Measurements from ENCODE around the gene GUCY1A1.
A peak's percentile ranks its signal among the peaks of the same experiment; 100 is the strongest.

GUCY1A1 gene

DNA sequence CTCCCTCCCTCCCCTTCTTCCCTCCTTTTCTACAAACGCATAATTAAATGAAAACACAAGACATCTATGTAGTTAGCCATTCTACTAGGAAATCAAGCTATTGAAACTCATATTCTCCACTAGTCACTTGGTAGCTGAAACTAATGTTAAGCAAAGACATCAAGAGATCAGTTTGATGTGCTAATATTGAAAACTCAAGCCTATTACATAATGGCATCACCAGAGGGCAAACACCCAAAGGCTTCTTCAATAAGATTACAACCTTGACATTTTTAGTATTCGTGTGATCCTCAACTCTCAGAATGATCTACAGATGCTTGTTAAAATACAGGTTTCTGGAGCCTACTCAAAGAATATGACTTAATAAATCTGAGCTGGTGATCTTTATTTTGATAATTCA, 6.2 kb upstream of the GUCY1A1 start:
- Histone ChIP-seq H3K27me3 (replicated peaks; ENCODE audit: control insufficient read depth, insufficient read depth, low read length) (peaks cover 3% of the 10 kb centered on the region), H3K4me1 (ENCODE audit: control insufficient read depth, insufficient read depth, low read length) (no peaks in the 10 kb centered on the region), H3K9me3 (ENCODE audit: control insufficient read depth, low read length) (peaks cover 17% of the 10 kb centered on the region)

DNA sequence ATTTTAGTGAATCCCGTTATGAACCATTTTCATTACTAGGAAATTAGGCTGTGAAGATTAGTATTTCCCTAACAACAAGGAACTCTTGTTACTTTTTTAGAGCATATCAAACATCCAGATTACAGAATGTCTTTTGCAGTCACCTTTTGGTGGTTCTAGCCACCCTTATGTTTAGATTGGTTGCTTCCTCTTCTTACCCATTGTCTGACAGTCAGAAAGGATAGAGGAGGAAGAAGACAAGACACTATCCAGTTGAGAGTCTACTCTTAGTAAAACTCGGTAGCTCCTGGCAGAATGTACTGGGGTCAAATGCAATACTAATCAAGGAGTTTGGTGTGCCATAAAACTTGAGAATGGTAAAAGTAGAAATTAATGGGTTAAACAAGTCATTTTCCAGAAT, 1.6 kb upstream of the GUCY1A1 start:
- no peak overlapping the region for H3K9ac ChIP-seq (ENCODE audit: low read length)
- H3K4me3 ChIP-seq (ENCODE audit: low read length), result no peak overlapping the region
- peaks cover 13% of the 10 kb centered on the region for H3K27me3 ChIP-seq (replicated peaks; ENCODE audit: control insufficient read depth, insufficient read depth, low read length)
- no peaks in the 10 kb centered on the region for H3K36me3 ChIP-seq (ENCODE audit: control insufficient read depth, insufficient read depth, low read length, severe bottlenecking)
- no peaks in the 10 kb centered on the region for H3K9me3 ChIP-seq (ENCODE audit: control insufficient read depth, low read length)
- no peak for DNase-seq (ENCODE audit: low read depth)
- peaks cover 14% of the 10 kb centered on the region for H3K4me1 ChIP-seq (ENCODE audit: control insufficient read depth, insufficient read depth, low read length)

More for the DNA sequence above, 6.2 kb upstream of the GUCY1A1 start:
- Histone ChIP-seq H3K9ac (ENCODE audit: low read length) (no peak overlapping the region), H3K4me3 (ENCODE audit: low read length) (no peak overlapping the region), H3K36me3 (ENCODE audit: control insufficient read depth, insufficient read depth, low read length, severe bottlenecking) (no peaks in the 10 kb centered on the region)
- no peak for DNase-seq (ENCODE audit: low read depth)

DNA sequence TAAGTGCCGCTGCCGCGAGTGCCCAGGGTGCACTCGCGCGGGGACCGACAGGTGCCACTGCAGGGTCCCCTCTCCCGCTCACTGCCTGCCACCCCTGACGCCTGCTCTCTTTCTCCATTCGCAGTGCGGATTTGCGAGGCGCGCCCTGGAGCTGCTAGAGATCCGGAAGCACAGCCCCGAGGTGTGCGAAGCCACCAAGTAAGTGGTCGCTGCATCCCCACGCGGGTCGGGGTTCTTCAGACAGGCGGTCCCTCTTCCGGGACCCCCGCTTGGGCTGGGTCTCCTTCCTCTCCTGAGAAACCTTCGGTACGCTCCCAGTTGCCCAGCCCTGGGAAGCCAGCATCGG, 547 bp downstream of the GUCY1A1 start:
- Histone ChIP-seq H3K36me3 (ENCODE audit: control insufficient read depth, insufficient read depth, low read length, severe bottlenecking) (no peaks in the 10 kb centered on the region), H3K9me3 (ENCODE audit: control insufficient read depth, low read length) (no peaks in the 10 kb centered on the region), H3K4me3 (ENCODE audit: low read length) (peak overlapping the region; percentile 83), H3K9ac (ENCODE audit: low read length) (peak overlapping the region; percentile 15), H3K4me1 (ENCODE audit: control insufficient read depth, insufficient read depth, low read length) (peaks cover 14% of the 10 kb centered on the region), H3K27me3 (replicated peaks; ENCODE audit: control insufficient read depth, insufficient read depth, low read length) (peaks cover 13% of the 10 kb centered on the region)
- peak; percentile 45 for DNase-seq (ENCODE audit: low read depth)

DNA sequence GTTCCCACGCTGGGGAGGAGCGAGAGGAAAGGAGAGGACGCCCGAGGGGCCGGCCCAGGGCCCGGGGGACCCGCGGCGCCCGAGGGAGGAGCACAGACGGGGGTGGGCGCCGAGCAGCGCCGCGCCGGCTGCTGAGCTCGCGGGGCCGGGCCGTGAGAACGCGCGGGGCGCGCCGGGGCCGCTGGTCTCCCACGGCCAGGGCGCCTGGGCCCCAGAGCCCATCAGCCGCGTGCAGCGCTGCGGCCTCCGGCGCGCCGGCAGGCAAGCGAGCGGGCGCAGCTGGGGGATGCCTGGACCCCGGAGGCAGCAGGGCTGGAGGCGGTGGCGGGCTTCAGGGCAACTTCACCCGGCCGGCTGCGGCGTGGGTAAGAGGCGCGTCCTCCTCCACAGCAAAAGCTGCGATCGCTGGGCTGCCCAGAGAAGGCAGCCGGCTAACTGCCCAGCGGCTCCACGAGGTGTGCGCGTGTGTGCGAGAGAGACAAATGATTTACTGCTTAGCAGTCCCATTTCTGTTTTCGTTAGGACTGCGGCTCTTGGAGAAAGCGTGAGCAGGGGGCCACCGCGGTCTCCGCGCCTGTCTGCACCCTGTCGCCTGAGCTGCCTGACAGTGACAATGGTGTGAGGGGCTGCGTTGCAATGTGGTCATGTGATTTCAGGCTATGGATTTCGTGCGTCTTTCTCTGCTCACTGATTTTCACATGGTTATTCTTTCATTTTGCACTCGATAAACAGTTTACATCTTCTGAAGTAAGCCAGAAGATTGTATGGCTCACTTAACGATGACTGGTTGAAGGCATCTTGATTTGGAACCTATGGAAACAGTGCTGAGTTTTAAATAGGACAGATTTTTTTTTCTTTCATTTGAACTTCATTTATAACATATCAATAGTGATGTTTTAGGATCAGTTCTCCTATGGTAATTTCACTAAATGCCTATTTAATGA, 1.2 kb downstream of the GUCY1A1 start:
- H3K27me3 ChIP-seq (replicated peaks; ENCODE audit: control insufficient read depth, insufficient read depth, low read length), result peaks cover 13% of the 10 kb centered on the region
- peak overlapping the region; percentile 83 for H3K4me3 ChIP-seq (ENCODE audit: low read length)
- DNase-seq (ENCODE audit: low read depth), result peak; percentile 68

DNA sequence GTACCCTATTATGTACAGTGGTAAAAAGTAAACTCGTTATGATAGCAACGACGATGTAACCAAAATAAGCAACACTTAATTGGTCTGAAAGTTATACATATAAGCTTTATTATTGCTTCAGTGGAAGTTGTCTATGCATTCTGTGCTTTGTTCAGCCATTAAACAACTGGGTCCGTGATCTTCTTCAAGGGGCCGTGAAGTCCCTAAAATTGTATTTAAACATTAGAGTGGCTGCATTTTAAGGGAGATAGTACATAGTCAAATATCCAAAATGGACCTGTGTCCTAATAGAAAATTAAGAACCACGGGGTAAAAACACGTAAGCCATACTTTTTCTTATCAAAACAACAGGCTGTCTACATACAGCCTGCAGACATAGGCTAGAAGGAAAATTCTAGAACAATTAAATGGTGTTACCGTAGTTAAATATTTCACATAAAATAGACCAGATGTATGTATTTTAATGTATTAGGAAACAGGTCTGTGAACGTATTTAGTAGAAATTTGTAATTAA, 2.1 kb downstream of the GUCY1A1 start:
- Histone ChIP-seq H3K27me3 (replicated peaks; ENCODE audit: control insufficient read depth, insufficient read depth, low read length) (peaks cover 13% of the 10 kb centered on the region), H3K4me3 (ENCODE audit: low read length) (no peak overlapping the region), H3K36me3 (ENCODE audit: control insufficient read depth, insufficient read depth, low read length, severe bottlenecking) (no peaks in the 10 kb centered on the region), H3K9ac (ENCODE audit: low read length) (no peak overlapping the region), H3K4me1 (ENCODE audit: control insufficient read depth, insufficient read depth, low read length) (peaks cover 14% of the 10 kb centered on the region), H3K9me3 (ENCODE audit: control insufficient read depth, low read length) (no peaks in the 10 kb centered on the region)
- no peak for DNase-seq (ENCODE audit: low read depth)

More for the DNA sequence above, 1.2 kb downstream of the GUCY1A1 start:
- peak overlapping the region; percentile 55 for H3K9ac ChIP-seq (ENCODE audit: low read length)
- peaks cover 14% of the 10 kb centered on the region for H3K4me1 ChIP-seq (ENCODE audit: control insufficient read depth, insufficient read depth, low read length)
- H3K36me3 ChIP-seq (ENCODE audit: control insufficient read depth, insufficient read depth, low read length, severe bottlenecking), result no peaks in the 10 kb centered on the region
- H3K9me3 ChIP-seq (ENCODE audit: control insufficient read depth, low read length), result no peaks in the 10 kb centered on the region

DNA sequence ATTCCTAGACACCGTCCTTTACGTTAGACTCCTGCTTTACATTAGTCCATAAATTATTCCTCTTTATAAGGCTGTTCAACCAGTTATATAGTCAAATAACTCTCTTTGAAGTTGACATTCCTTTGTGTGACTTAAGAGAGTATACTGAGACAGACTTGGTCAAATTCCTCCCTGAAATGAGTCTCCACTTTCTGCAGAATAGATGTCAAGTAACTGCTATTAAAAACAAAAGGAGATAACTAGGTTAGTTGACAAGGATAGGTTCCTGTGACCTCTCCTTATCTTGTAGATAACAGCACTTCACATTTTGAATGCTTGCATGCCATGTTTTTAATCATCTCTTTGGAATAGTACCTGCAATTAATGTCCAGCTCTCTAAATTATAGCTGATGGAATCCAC, 5.7 kb downstream of the GUCY1A1 start:
- H3K36me3 ChIP-seq (ENCODE audit: control insufficient read depth, insufficient read depth, low read length, severe bottlenecking), result no peaks in the 10 kb centered on the region
- no peak for DNase-seq (ENCODE audit: low read depth)
- no peak overlapping the region for H3K9ac ChIP-seq (ENCODE audit: low read length)
- H3K4me3 ChIP-seq (ENCODE audit: low read length), result no peak overlapping the region
- no peaks in the 10 kb centered on the region for H3K9me3 ChIP-seq (ENCODE audit: control insufficient read depth, low read length)
- H3K27me3 ChIP-seq (replicated peaks; ENCODE audit: control insufficient read depth, insufficient read depth, low read length), result peaks cover 10% of the 10 kb centered on the region
- H3K4me1 ChIP-seq (ENCODE audit: control insufficient read depth, insufficient read depth, low read length), result peaks cover 6% of the 10 kb centered on the region

DNA sequence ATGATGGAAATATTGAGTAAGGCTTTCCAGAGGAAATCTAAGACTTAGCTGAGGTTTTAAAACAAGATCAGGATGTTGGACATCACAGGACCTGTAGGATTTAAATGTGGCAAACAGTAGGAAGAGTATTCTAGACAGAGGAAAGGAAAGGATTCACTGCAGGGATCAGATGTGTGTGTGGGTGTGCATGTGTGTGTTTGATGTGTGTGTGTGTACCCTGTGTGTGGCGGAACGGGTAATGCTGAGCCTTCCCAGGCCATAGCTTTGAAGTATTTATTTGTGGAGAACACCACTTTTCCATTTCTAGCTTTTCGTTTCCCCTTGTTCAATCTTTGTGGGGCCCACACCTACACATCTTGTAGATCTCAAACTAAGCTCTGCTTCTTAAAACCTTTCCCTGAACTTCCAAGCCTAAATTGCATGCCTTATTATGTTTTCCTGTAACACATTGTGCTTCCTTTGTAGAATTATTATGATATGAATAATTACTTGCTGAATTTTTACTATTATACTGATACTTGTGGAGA, 6.9 kb downstream of the GUCY1A1 start:
- no peak overlapping the region for H3K4me3 ChIP-seq (ENCODE audit: low read length)
- DNase-seq (ENCODE audit: low read depth), result no peak
- H3K4me1 ChIP-seq (ENCODE audit: control insufficient read depth, insufficient read depth, low read length), result no peaks in the 10 kb centered on the region
- H3K9me3 ChIP-seq (ENCODE audit: control insufficient read depth, low read length), result no peaks in the 10 kb centered on the region
- H3K27me3 ChIP-seq (replicated peaks; ENCODE audit: control insufficient read depth, insufficient read depth, low read length), result peaks cover 5% of the 10 kb centered on the region
- no peak overlapping the region for H3K9ac ChIP-seq (ENCODE audit: low read length)
- H3K36me3 ChIP-seq (ENCODE audit: control insufficient read depth, insufficient read depth, low read length, severe bottlenecking), result no peaks in the 10 kb centered on the region

DNA sequence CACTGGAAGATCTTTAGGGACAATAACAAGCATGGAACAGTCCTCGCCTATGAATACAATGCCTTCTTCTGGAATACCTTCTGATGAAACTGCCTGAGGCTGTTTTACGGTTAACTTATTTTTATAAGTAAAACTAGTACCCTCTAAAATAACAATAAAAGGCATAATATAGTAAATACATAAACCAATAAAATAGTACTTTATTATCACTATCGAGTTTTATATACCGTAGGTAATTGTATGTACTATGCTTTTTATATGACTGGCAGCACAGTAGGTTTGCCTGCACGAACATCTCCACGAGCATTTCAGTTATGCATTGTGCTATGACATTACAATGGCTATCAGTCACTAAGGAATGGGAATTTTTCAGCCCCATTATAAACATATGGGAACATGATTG, 8.0 kb downstream of the GUCY1A1 start:
- H3K4me1 ChIP-seq (ENCODE audit: control insufficient read depth, insufficient read depth, low read length), result no peaks in the 10 kb centered on the region
- H3K36me3 ChIP-seq (ENCODE audit: control insufficient read depth, insufficient read depth, low read length, severe bottlenecking), result no peaks in the 10 kb centered on the region
- no peaks in the 10 kb centered on the region for H3K9me3 ChIP-seq (ENCODE audit: control insufficient read depth, low read length)
- H3K27me3 ChIP-seq (replicated peaks; ENCODE audit: control insufficient read depth, insufficient read depth, low read length), result no peaks in the 10 kb centered on the region
- no peak overlapping the region for H3K4me3 ChIP-seq (ENCODE audit: low read length)
- H3K9ac ChIP-seq (ENCODE audit: low read length), result no peak overlapping the region
- no peak for DNase-seq (ENCODE audit: low read depth)

DNA sequence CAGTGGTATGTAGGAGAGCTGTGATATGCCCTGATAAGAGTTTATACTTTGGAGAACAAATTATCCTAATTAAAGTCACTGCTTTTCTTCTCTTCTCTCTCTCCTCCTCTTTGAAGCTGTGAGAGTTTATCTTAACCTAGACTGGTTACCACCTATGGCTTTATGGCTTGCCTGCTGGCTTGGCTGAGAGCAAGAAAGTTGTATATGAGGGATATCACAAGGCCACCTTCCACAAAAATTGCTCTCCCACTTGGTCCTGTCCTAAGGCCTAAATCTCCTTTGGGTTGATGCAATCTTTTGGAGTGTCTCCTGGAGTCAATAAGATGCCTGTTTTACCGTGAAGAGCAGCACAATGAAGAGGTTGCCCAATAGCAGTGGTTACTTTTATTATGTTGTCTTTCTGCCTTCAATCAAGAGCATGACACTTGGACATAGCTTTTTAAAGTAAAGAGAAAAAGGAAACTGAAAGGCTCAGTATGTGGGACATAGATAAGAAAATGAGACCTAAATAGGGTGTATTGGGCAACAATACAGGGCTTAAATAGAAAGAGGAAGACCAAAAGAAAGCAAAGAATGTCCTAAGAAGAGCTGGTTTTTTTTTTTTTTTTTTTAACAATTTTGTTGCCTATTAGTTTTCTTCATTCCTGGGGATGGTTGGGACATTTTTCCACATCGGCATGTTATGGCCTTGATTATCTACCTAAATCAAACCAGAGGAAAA, 9.2 kb downstream of the GUCY1A1 start:
- Histone ChIP-seq H3K4me3 (ENCODE audit: low read length) (no peak overlapping the region), H3K27me3 (replicated peaks; ENCODE audit: control insufficient read depth, insufficient read depth, low read length) (no peaks in the 10 kb centered on the region), H3K9ac (ENCODE audit: low read length) (no peak overlapping the region), H3K9me3 (ENCODE audit: control insufficient read depth, low read length) (no peaks in the 10 kb centered on the region), H3K36me3 (ENCODE audit: control insufficient read depth, insufficient read depth, low read length, severe bottlenecking) (no peaks in the 10 kb centered on the region), H3K4me1 (ENCODE audit: control insufficient read depth, insufficient read depth, low read length) (no peaks in the 10 kb centered on the region)
- peak; percentile 26 for DNase-seq (ENCODE audit: low read depth)

DNA sequence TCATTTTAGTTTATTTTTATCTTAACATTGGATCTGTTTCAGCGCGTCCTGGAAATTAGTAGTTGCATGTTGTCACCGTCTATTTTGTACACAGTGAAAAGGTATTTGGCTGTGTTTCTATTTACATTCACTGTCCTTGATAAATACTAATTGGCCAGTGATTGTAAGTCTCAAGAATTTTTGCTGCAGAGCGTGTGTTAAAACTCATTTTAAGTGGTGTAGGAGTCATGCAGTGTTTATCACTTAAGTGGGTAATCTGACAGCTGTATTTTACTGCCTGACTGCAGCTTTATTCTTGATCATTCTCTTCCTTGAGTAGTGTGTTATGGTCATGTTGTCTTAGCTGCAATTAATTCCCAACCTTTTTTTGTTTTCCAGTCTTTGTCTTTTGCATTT, 9.8 kb downstream of the GUCY1A1 start:
- no peaks in the 10 kb centered on the region for H3K27me3 ChIP-seq (replicated peaks; ENCODE audit: control insufficient read depth, insufficient read depth, low read length)
- no peaks in the 10 kb centered on the region for H3K36me3 ChIP-seq (ENCODE audit: control insufficient read depth, insufficient read depth, low read length, severe bottlenecking)
- no peak overlapping the region for H3K9ac ChIP-seq (ENCODE audit: low read length)
- peaks cover 5% of the 10 kb centered on the region for H3K4me1 ChIP-seq (ENCODE audit: control insufficient read depth, insufficient read depth, low read length)
- H3K4me3 ChIP-seq (ENCODE audit: low read length), result no peak overlapping the region
- DNase-seq (ENCODE audit: low read depth), result no peak
- no peaks in the 10 kb centered on the region for H3K9me3 ChIP-seq (ENCODE audit: control insufficient read depth, low read length)

DNA sequence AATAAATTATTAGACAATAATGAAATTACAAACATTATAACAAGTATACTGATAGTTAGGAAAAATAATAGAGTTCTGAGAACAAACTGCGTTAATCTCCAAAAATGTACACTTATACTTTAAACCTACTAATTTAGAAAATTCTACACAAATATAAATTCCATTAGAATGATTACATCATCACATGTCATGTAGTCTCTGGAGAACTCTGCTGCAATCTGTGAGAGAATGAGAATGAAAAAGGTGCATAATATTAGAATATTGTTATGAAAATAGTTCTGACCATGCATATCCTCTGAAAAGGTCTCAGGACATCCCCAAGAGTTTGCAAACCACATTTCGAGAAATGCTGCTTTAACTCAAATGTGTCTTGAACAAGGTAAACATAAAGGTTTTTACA, 11.4 kb downstream of the GUCY1A1 start:
- no peak for DNase-seq (ENCODE audit: low read depth)
- Histone ChIP-seq H3K9me3 (ENCODE audit: control insufficient read depth, low read length) (no peaks in the 10 kb centered on the region), H3K4me3 (ENCODE audit: low read length) (no peak overlapping the region), H3K9ac (ENCODE audit: low read length) (no peak overlapping the region), H3K4me1 (ENCODE audit: control insufficient read depth, insufficient read depth, low read length) (peaks cover 14% of the 10 kb centered on the region), H3K36me3 (ENCODE audit: control insufficient read depth, insufficient read depth, low read length, severe bottlenecking) (no peaks in the 10 kb centered on the region), H3K27me3 (replicated peaks; ENCODE audit: control insufficient read depth, insufficient read depth, low read length) (no peaks in the 10 kb centered on the region)
